ENCODE data around the gene SEMA3D.

Gene SEMA3D

GRCh38 chr7:85153715-85154114 lies 33.1 kb downstream of the SEMA3D start:
- Histone ChIP-seq H3K27ac (no peak overlapping the region), H3K4me2 (ENCODE audit: low read length) (no peak overlapping the region), H3K9ac (no peak overlapping the region), H3K79me2 (no peaks in the 10 kb centered on the region), H3K4me1 (no peaks in the 10 kb centered on the region), H2AFZ (no peak overlapping the region), H3K9me3 (ENCODE audit: control insufficient read depth, low read length) (no peaks in the 10 kb centered on the region), H3K27me3 (ENCODE audit: control insufficient read depth, insufficient read depth, low read length) (no peaks in the 10 kb centered on the region), H3K36me3 (ENCODE audit: control insufficient read depth, insufficient read depth, low read length) (no peaks in the 10 kb centered on the region), H3K4me3 (ENCODE audit: low read depth, low read length) (no peak overlapping the region)
- TF ChIP-seq, protein P1, sequence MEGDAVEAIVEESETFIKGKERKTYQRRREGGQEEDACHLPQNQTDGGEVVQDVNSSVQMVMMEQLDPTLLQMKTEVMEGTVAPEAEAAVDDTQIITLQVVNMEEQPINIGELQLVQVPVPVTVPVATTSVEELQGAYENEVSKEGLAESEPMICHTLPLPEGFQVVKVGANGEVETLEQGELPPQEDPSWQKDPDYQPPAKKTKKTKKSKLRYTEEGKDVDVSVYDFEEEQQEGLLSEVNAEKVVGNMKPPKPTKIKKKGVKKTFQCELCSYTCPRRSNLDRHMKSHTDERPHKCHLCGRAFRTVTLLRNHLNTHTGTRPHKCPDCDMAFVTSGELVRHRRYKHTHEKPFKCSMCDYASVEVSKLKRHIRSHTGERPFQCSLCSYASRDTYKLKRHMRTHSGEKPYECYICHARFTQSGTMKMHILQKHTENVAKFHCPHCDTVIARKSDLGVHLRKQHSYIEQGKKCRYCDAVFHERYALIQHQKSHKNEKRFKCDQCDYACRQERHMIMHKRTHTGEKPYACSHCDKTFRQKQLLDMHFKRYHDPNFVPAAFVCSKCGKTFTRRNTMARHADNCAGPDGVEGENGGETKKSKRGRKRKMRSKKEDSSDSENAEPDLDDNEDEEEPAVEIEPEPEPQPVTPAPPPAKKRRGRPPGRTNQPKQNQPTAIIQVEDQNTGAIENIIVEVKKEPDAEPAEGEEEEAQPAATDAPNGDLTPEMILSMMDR (IDR thresholded peaks at IDR 0.05): no peak

- no peaks in the 10 kb centered on the region for H3K36me3 ChIP-seq (ENCODE audit: control insufficient read depth, insufficient read depth, low read length)
- no peaks in the 10 kb centered on the region for H3K27me3 ChIP-seq (ENCODE audit: control insufficient read depth, insufficient read depth, low read length)
- H3K4me1 ChIP-seq: no peaks in the 10 kb centered on the region
- no peak overlapping the region for H3K4me3 ChIP-seq (ENCODE audit: low read depth, low read length)
- no peak overlapping the region for H2AFZ ChIP-seq
- no peaks in the 10 kb centered on the region for H3K79me2 ChIP-seq
- no peaks in the 10 kb centered on the region for H3K9me3 ChIP-seq (ENCODE audit: control insufficient read depth, low read length)
- no peak overlapping the region for H3K9ac ChIP-seq
- TF ChIP-seq, protein P1 (IDR thresholded peaks at IDR 0.05): no peak
- H3K4me2 ChIP-seq (ENCODE audit: low read length): no peak overlapping the region
- no peak overlapping the region for H3K27ac ChIP-seq
These were observed 36.2 kb downstream of the SEMA3D start for GRCh38 chr7:85150624-85151023.

DNA sequence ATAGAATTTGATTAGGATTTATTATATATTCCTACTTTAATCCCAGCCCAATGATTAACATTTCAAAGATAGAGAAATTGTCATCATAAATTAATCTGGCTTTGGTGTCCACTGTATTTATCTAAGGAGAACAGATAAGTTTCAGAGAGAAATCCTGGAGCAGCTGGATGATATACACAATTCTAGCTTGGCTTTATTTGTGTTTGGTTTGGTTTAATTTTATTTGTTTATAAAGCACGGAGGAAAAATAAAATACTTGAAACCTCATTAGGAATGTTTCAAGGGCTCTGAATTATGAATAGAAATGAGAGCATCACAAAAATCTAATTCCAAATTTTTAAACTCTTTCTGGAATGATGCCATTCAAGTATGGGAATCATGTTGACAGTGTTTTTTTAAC lies 42.1 kb downstream of the SEMA3D start:
- Histone ChIP-seq H2AFZ (no peak overlapping the region), H3K4me2 (ENCODE audit: low read length) (no peak overlapping the region), H3K9me3 (ENCODE audit: control insufficient read depth, low read length) (no peaks in the 10 kb centered on the region), H3K27ac (no peak overlapping the region), H3K27me3 (ENCODE audit: control insufficient read depth, insufficient read depth, low read length) (no peaks in the 10 kb centered on the region), H3K4me1 (no peaks in the 10 kb centered on the region), H3K4me3 (ENCODE audit: low read depth, low read length) (no peak overlapping the region), H3K9ac (no peak overlapping the region), H3K79me2 (no peaks in the 10 kb centered on the region), H3K36me3 (ENCODE audit: control insufficient read depth, insufficient read depth, low read length) (no peaks in the 10 kb centered on the region)
- TF ChIP-seq, protein P1 (IDR thresholded peaks at IDR 0.05): no peak

DNA sequence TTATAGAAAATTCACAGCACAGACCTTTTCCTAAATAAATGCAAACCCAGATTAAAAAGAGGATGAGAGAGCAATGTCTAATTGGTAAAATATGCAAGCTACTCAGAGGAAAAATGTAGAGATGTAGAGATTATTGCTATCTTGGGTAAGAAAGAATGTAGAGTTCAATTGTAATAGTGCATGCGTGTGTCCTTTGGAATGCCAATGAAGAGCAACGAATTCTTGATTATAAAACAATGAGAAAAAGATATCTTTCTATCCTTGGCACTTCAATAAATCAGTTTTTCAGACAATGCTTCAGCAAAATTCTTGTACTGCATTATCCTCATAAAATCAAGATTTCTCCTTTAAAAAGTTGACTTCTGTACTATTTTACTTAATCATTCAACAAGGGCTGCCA lies 50.9 kb downstream of the SEMA3D start:
- Histone ChIP-seq H3K36me3 (ENCODE audit: control insufficient read depth, insufficient read depth, low read length) (no peaks in the 10 kb centered on the region), H3K4me1 (no peaks in the 10 kb centered on the region), H2AFZ (no peak overlapping the region), H3K9ac (no peak overlapping the region), H3K27me3 (ENCODE audit: control insufficient read depth, insufficient read depth, low read length) (no peaks in the 10 kb centered on the region), H3K79me2 (no peaks in the 10 kb centered on the region), H3K9me3 (ENCODE audit: control insufficient read depth, low read length) (no peaks in the 10 kb centered on the region), H3K4me2 (ENCODE audit: low read length) (no peak overlapping the region), H3K27ac (no peak overlapping the region), H3K4me3 (ENCODE audit: low read depth, low read length) (no peak overlapping the region)
- TF ChIP-seq, protein P1 (IDR thresholded peaks at IDR 0.05): no peak

- no peaks in the 10 kb centered on the region for H3K27me3 ChIP-seq (ENCODE audit: control insufficient read depth, insufficient read depth, low read length)
These were observed 53.3 kb downstream of the SEMA3D start for GRCh38 chr7:85133560-85133959.

More at GRCh38 chr7:85133560-85133959, 53.3 kb downstream of the SEMA3D start:
- TF ChIP-seq, protein P1 (IDR thresholded peaks at IDR 0.05): no peak
- H3K9ac ChIP-seq: no peak overlapping the region
- H3K4me3 ChIP-seq (ENCODE audit: low read depth, low read length): no peak overlapping the region
- H3K36me3 ChIP-seq (ENCODE audit: control insufficient read depth, insufficient read depth, low read length): no peaks in the 10 kb centered on the region
- no peaks in the 10 kb centered on the region for H3K79me2 ChIP-seq
- no peaks in the 10 kb centered on the region for H3K4me1 ChIP-seq
- H3K27ac ChIP-seq: no peak overlapping the region
- no peak overlapping the region for H3K4me2 ChIP-seq (ENCODE audit: low read length)
- no peaks in the 10 kb centered on the region for H3K9me3 ChIP-seq (ENCODE audit: control insufficient read depth, low read length)
- H2AFZ ChIP-seq: no peak overlapping the region
